GM12872 (cell line): ENCODE data around the gene ARHGAP32.

Experiments
- TF ChIP-seq, protein P1 (sequence below): IDR thresholded peaks from 3 replicates; pipeline ENCODE4 v1.5.1; 2011; ENCODE audit warnings: low read depth, mild to moderate bottlenecking, low read length, moderate library complexity; ENCODE audit not compliant: insufficient read depth

ARHGAP32 gene

DNA sequence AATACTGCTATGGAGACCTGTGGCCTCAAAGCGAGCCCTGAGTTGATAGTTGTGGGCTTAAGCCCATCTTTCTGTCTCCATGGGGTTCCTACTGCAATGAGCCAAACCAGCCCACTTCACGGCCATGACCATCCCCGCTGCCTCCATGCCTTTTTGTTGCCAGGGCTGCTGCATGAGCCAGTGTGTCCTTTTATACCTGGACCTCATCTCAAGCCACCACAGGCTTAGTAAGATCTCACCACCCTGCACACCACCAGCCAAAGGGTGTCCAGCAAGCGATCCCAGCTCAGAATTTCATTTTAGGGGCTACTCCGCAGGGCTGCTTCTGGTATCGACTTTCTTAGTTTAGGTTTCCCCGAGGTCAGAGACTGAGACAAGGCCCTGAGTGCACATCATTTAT lies 257.8 kb downstream of the ARHGAP32 start:
- TF ChIP-seq, protein P1, sequence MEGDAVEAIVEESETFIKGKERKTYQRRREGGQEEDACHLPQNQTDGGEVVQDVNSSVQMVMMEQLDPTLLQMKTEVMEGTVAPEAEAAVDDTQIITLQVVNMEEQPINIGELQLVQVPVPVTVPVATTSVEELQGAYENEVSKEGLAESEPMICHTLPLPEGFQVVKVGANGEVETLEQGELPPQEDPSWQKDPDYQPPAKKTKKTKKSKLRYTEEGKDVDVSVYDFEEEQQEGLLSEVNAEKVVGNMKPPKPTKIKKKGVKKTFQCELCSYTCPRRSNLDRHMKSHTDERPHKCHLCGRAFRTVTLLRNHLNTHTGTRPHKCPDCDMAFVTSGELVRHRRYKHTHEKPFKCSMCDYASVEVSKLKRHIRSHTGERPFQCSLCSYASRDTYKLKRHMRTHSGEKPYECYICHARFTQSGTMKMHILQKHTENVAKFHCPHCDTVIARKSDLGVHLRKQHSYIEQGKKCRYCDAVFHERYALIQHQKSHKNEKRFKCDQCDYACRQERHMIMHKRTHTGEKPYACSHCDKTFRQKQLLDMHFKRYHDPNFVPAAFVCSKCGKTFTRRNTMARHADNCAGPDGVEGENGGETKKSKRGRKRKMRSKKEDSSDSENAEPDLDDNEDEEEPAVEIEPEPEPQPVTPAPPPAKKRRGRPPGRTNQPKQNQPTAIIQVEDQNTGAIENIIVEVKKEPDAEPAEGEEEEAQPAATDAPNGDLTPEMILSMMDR: no peak

DNA sequence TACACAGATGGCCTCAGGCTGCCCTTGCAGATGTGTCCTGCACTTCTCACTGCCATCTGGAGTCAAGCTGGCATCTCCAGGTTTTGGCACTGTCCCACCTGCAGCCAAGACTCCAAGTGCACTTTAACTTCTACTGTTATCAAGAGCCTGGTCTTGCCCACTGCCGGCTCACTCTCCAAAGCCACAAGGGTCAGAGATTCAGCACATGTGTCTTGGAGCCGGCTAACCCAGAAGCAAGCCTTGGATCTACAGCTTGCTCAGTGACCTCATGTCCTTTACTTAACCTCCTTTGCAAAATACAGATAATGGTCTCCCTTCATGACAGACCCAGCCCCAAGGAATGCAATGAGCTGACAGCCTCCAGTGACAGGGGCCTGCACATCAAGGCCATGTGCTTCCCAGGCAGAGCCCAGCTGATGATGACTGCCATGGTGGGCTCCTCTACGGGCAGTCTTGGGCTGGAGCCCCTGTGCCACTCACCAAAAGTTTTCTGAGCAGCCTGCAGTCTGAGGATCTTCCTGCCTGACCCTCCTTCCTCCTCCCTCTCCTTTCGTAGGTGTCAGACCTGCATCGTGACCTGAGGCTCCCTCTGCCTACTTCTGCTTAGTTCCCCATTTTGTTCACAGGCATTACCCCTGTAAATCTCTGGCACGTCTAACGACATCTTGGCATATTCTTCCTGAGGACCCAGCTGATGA lies 258.5 kb downstream of the ARHGAP32 start:
- TF ChIP-seq, protein P1: no peak

DNA sequence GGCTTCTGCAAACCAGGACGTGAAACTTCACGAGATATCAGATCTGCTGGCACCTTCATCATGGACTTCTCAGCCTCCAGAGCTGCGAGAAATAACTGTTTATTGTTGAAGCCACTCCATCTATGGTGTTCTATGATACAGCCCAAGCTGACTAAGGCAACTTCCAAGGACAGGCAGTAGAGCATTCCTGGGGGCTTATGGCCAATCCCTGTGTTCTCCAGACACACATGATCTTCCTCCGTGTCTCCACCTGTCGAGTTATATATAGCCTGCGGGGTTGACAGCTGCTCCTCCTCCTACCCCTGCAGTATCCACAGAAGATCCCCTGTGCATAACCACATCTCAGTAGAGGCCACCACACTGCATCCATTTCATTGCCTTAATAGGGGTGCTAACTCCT lies 260.5 kb downstream of the ARHGAP32 start:
- TF ChIP-seq, protein P1: no peak

DNA sequence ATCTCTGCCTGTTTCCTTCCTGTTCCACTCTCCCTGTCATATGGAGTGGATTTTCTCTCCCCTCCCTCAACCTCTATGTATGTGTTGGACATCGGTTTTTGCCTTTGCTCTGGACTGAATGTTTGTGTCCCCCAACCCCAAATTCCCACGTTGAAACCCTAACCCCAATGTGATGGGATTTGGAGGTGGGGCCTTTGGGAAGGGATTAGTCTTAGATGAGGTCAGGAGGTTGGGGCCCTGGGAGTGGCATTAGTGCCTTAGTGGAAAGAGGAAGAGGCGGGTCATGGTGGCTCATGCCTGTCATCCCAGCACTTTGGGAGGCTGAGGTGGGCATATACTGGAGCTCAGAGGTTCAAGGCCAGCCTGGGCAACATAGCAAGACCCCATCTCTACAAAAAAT lies 261.1 kb downstream of the ARHGAP32 start:
- TF ChIP-seq, protein P1: no peak

DNA sequence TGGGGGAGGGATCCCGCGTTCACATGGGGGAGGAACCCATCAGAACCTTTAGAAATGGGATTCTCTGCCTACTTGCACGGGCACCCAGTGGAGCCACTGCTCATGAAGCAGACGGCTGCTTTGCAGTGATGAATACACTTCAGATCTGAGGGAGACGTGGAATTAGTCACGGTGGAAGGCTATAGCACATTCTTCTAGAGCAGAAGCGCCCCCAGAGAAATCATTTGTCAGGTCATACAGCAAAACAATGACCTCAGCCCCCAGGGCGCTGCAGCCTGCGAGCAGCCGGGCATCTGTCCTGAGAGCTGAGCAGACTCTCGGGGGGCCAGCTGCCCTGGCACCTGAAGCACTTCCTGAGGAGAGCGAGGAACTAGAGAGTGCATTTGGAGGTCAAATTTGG lies 262.1 kb downstream of the ARHGAP32 start:
- TF ChIP-seq, protein P1: no peak

DNA sequence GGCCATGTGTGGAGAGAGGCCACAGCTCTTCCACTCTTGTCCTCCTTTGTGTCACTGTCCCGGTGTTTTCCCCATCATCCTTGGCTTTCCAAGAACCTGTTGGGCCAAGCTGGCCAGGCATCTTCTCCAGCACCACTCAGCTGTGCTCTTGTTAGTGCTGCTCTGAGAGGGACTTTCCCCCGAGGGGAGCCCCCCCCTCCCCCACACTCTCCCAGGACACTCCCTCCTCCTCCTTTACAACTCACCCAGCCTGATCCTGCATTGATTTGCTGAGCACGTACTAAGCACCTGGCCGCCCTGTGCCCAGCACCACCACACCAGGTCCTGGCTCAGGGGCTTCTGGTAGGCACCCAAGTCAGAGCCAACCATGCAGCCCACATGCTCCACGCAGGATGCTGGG lies 262.7 kb downstream of the ARHGAP32 start:
- TF ChIP-seq, protein P1: no peak

DNA sequence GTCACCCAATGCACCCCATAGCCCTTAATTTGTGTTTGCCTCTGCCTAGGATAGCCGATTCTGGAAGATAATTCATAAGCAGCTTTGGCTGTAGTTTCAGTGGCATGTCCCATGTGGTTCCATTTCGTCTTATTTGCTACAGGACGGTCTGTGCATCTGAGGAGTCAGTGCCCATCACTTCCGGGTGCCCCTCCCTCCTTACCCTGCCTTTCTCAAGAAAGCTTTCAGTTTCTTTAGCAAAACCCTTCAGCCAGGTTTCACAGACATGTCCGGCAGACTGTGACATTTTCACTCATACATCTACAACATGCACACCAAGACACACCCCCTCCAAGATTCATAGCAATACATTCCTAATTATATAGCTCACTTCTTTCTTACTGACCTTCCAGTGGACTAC lies 263.7 kb downstream of the ARHGAP32 start:
- TF ChIP-seq, protein P1: no peak
